SU-DHL-6 (cell line): ENCODE results near the gene RNF123.

ENCODE experiments used
- H2AFZ ChIP-seq: fragments of 200-600 bp; sonication (generic); 2 replicates; pipeline ENCODE4 v1.6.1; 2014; ENCODE audit warnings: low read depth, mild to moderate bottlenecking, moderate library complexity, mixed read lengths, antibody characterized with exemption, low read length; ENCODE audit not compliant: severe bottlenecking
- H3F3A ChIP-seq: fragments of 200-600 bp; shearing (Covaris generic); 2 replicates; pipeline ENCODE4 v1.6.0; 2016; ENCODE audit warnings: antibody characterized with exemption, mild to moderate bottlenecking; ENCODE audit not compliant: insufficient read depth
- H3K27ac ChIP-seq: fragments of 200-600 bp; sonication (generic); 2 replicates; pipeline ENCODE4 v1.5.1; 2016; ENCODE audit warnings: low read depth, mild to moderate bottlenecking, low read length, moderate library complexity, mixed read lengths
- H3K27me3 ChIP-seq: fragments of 200-600 bp; sonication (generic), shearing (Covaris generic); 2 replicates; pipeline ENCODE4 v1.6.0; 2014; ENCODE audit warnings: mild to moderate bottlenecking, low read length
- H3K36me3 ChIP-seq: fragments of 200-600 bp; sonication (generic); 2 replicates; pipeline ENCODE4 v1.6.1; 2014; ENCODE audit warnings: mild to moderate bottlenecking, low read length, mixed read lengths
- H3K4me2 ChIP-seq: fragments of 300-600, 200-600 bp; shearing (Covaris generic), sonication (generic); 2 replicates; pipeline ENCODE4 v1.6.0; 2014; ENCODE audit warnings: low read length, low read depth, mild to moderate bottlenecking; ENCODE audit not compliant: poor library complexity, severe bottlenecking
- H3K4me3 ChIP-seq: fragments of 200-600 bp; sonication (generic); 2 replicates; pipeline ENCODE4 v1.5.1; 2014; ENCODE audit warnings: antibody characterized with exemption, low read length, mild to moderate bottlenecking, mixed read lengths; ENCODE audit not compliant: insufficient read depth, poor library complexity, severe bottlenecking
- H3K79me2 ChIP-seq: fragments of 200-600 bp; sonication (generic); 2 replicates; pipeline ENCODE4 v1.6.1; 2014; ENCODE audit warnings: mild to moderate bottlenecking, low read length, moderate library complexity; ENCODE audit not compliant: insufficient read depth
- H3K9ac ChIP-seq: fragments of 200-600 bp; sonication (generic); 2 replicates; pipeline ENCODE4 v1.7.0; 2014; ENCODE audit warnings: mild to moderate bottlenecking, low read length
- H3K9me2 ChIP-seq: fragments of 200-600 bp; sonication (generic); replicated peaks from 2 replicates; pipeline ENCODE4 v1.6.1; 2014; ENCODE audit warnings: low read length; ENCODE audit not compliant: insufficient read depth
- H3K9me3 ChIP-seq: fragments of 200-600 bp; sonication (generic); 2 replicates; pipeline ENCODE4 v1.6.1; 2014; ENCODE audit warnings: low read length, mixed read lengths; ENCODE audit not compliant: insufficient read depth
- H4K20me1 ChIP-seq: fragments of 200-600 bp; sonication (generic); 2 replicates; pipeline ENCODE4 v1.6.1; 2014; ENCODE audit warnings: low read depth, mild to moderate bottlenecking, antibody characterized with exemption, low read length, moderate library complexity, mixed read lengths
- CTCF ChIP-seq: fragments of 200-600 bp; sonication (generic); IDR thresholded peaks from one replicate; pipeline ENCODE4 v1.5.1; 2017; ENCODE audit warnings: antibody characterized with exemption, mild to moderate bottlenecking, low read length, moderate library complexity; ENCODE audit not compliant: insufficient read depth, poor library complexity, severe bottlenecking
- EZH2phosphoT487 ChIP-seq: fragments of 200-600 bp; sonication (generic), shearing (Covaris generic); conservative IDR thresholded peaks from 2 replicates; pipeline ENCODE4 v1.6.1; 2018; ENCODE audit warnings: mild to moderate bottlenecking, antibody characterized with exemption, low read length, moderate library complexity, mixed read lengths

Gene RNF123

GRCh38 chr3:49706456-49707112 is 17.2 kb downstream of the RNF123 start:
- no peak for TF ChIP-seq EZH2phosphoT487
- TF ChIP-seq CTCF = no peak
- Histone ChIP-seq H4K20me1 (no peaks in the 10 kb centered on the region), H3K9ac (no peak overlapping the region), H3K27me3 (no peaks in the 10 kb centered on the region), H3F3A (no peaks in the 10 kb centered on the region), H3K4me2 (no peak overlapping the region), H3K36me3 (no peaks in the 10 kb centered on the region), H2AFZ (no peak overlapping the region), H3K79me2 (no peaks in the 10 kb centered on the region), H3K4me3 (no peak overlapping the region), H3K9me2 (no peaks in the 10 kb centered on the region), H3K27ac (no peak overlapping the region), H3K9me3 (no peaks in the 10 kb centered on the region)

GRCh38 chr3:49707113-49707480 is 17.7 kb downstream of the RNF123 start:
- Histone ChIP-seq H2AFZ (no peak overlapping the region), H3K36me3 (no peaks in the 10 kb centered on the region), H3K4me3 (no peak overlapping the region), H3K9me2 (no peaks in the 10 kb centered on the region), H3K4me2 (no peak overlapping the region), H3K79me2 (no peaks in the 10 kb centered on the region), H3K9me3 (no peaks in the 10 kb centered on the region), H3K9ac (no peak overlapping the region), H3K27me3 (no peaks in the 10 kb centered on the region), H4K20me1 (no peaks in the 10 kb centered on the region), H3F3A (no peaks in the 10 kb centered on the region), H3K27ac (no peak overlapping the region)
- no peak for TF ChIP-seq CTCF
- TF ChIP-seq EZH2phosphoT487 = no peak

- Histone ChIP-seq H3K9me2 (no peaks in the 10 kb centered on the region), H3K4me2 (no peak overlapping the region), H3K4me3 (no peak overlapping the region), H2AFZ (no peak overlapping the region), H3F3A (no peaks in the 10 kb centered on the region), H3K79me2 (no peaks in the 10 kb centered on the region), H3K36me3 (no peaks in the 10 kb centered on the region), H3K9ac (no peak overlapping the region), H4K20me1 (no peaks in the 10 kb centered on the region), H3K27ac (no peak overlapping the region), H3K9me3 (no peaks in the 10 kb centered on the region), H3K27me3 (no peaks in the 10 kb centered on the region)
- TF ChIP-seq EZH2phosphoT487 (no peak), CTCF (no peak)
Measured at GRCh38 chr3:49709852-49710251, 20.5 kb downstream of the RNF123 start.
